H9 (cell line): ENCODE results near the gene KMT2C. TPM values are rescaled to one million over a fixed set of nuclear protein-coding genes. Genes with fewer than 3 reads are reported as not detected.

Source experiments
- DNase-seq: peaks from one replicate; pipeline ENCODE4 v3.0.0-alpha.2; 2017
- H2AFZ ChIP-seq: one replicate; pipeline ENCODE4 v1.6.1; 2013; ENCODE audit warnings: mild to moderate bottlenecking, low read length, control low read depth, moderate library complexity
- H2AK5ac ChIP-seq: 2 replicates; pipeline ENCODE4 v1.6.1; 2013; ENCODE audit warnings: low read length, control low read depth, mixed read lengths; ENCODE audit not compliant: insufficient read length
- H2BK120ac ChIP-seq: one replicate; pipeline ENCODE4 v1.6.1; 2013; ENCODE audit warnings: low read depth, mild to moderate bottlenecking, low read length, control low read depth, inconsistent platforms; ENCODE audit not compliant: poor library complexity, severe bottlenecking
- H2BK12ac ChIP-seq: 2 replicates; pipeline ENCODE4 v1.6.1; 2013; ENCODE audit warnings: low read length, control low read depth, mixed read lengths, low read depth; ENCODE audit not compliant: insufficient read length
- H2BK15ac ChIP-seq: 2 replicates; pipeline ENCODE4 v1.6.1; 2013; ENCODE audit warnings: low read depth, low read length, control low read depth
- H2BK20ac ChIP-seq: one replicate; pipeline ENCODE4 v1.6.1; 2013; ENCODE audit warnings: low read depth, mild to moderate bottlenecking, low read length, control low read depth, inconsistent platforms; ENCODE audit not compliant: poor library complexity, severe bottlenecking
- H2BK5ac ChIP-seq: 2 replicates; pipeline ENCODE4 v1.6.1; 2013; ENCODE audit warnings: low read length, control low read depth, mixed read lengths; ENCODE audit not compliant: insufficient read length
- H3K14ac ChIP-seq: 2 replicates; pipeline ENCODE4 v1.6.1; 2013; ENCODE audit warnings: low read length, control low read depth; ENCODE audit not compliant: insufficient read depth
- H3K18ac ChIP-seq: 2 replicates; pipeline ENCODE4 v1.6.1; 2013; ENCODE audit warnings: low read depth, mild to moderate bottlenecking, mixed read lengths, low read length, control low read depth; ENCODE audit not compliant: insufficient read length
- H3K23ac ChIP-seq: 2 replicates; pipeline ENCODE4 v1.6.1; 2013; ENCODE audit warnings: low read length, control low read depth, mixed read lengths, low read depth; ENCODE audit not compliant: insufficient read length
- H3K23me2 ChIP-seq: 2 replicates; pipeline ENCODE4 v1.6.1; 2013; ENCODE audit warnings: low read depth, mild to moderate bottlenecking, mixed read lengths, low read length, control low read depth; ENCODE audit not compliant: insufficient read length, poor library complexity, severe bottlenecking
- H3K27ac ChIP-seq: 2 replicates; pipeline ENCODE4 v1.5.1; 2013; ENCODE audit warnings: low read length, control low read depth, mixed read lengths, low read depth; ENCODE audit not compliant: insufficient read length
- H3K27me3 ChIP-seq: 2 replicates; pipeline ENCODE4 v1.6.1; 2013; ENCODE audit warnings: low read length, control low read depth, inconsistent platforms; ENCODE audit not compliant: insufficient read depth
- H3K4ac ChIP-seq: 2 replicates; pipeline ENCODE4 v1.6.1; 2013; ENCODE audit warnings: low read depth, mild to moderate bottlenecking, control low read depth, inconsistent platforms, low read length, moderate library complexity
- H3K4me1 ChIP-seq: 2 replicates; pipeline ENCODE4 v1.6.1; 2013; ENCODE audit warnings: low read length, control low read depth, inconsistent platforms; ENCODE audit not compliant: insufficient read depth
- H3K4me2 ChIP-seq: 2 replicates; pipeline ENCODE4 v1.6.1; 2013; ENCODE audit warnings: low read length, control low read depth, mixed read lengths; ENCODE audit not compliant: insufficient read length, insufficient read depth
- H3K56ac ChIP-seq: 2 replicates; pipeline ENCODE4 v1.6.1; 2013; ENCODE audit warnings: low read depth, mild to moderate bottlenecking, mixed read lengths, low read length, control low read depth; ENCODE audit not compliant: insufficient read length
- H3K79me1 ChIP-seq: 2 replicates; pipeline ENCODE4 v1.6.1; 2013; ENCODE audit warnings: low read depth, mild to moderate bottlenecking, moderate library complexity, low read length, control low read depth, inconsistent platforms; ENCODE audit not compliant: insufficient read depth, poor library complexity, severe bottlenecking
- H3K79me2 ChIP-seq: 2 replicates; pipeline ENCODE4 v1.6.1; 2013; ENCODE audit warnings: low read length, control low read depth, inconsistent platforms; ENCODE audit not compliant: insufficient read depth
- H3K9ac ChIP-seq: 2 replicates; pipeline ENCODE4 v1.6.1; 2013; ENCODE audit warnings: low read length, control low read depth, mixed read lengths; ENCODE audit not compliant: insufficient read length; ENCODE audit errors: extremely low read depth
- H3K9me3 ChIP-seq: one replicate; pipeline ENCODE4 v1.6.1; 2013; ENCODE audit warnings: low read depth, low read length, inconsistent platforms; ENCODE audit not compliant: control insufficient read depth
- H3T11ph ChIP-seq: one replicate; pipeline ENCODE4 v1.6.1; 2013; ENCODE audit warnings: mild to moderate bottlenecking, low read length, control low read depth, inconsistent platforms
- H4K20me1 ChIP-seq: one replicate; pipeline ENCODE4 v1.6.1; 2013; ENCODE audit not compliant: control insufficient read depth, insufficient read length, insufficient read depth
- H4K5ac ChIP-seq: 2 replicates; pipeline ENCODE4 v1.6.1; 2013; ENCODE audit warnings: low read depth, mild to moderate bottlenecking, mixed read lengths, low read length, control low read depth; ENCODE audit not compliant: insufficient read length
- H4K8ac ChIP-seq: replicated peaks from 2 replicates; pipeline ENCODE4 v1.6.1; 2013; ENCODE audit warnings: low read length, control low read depth, mixed read lengths, low read depth; ENCODE audit not compliant: insufficient read length
- H4K91ac ChIP-seq: 2 replicates; pipeline ENCODE4 v1.6.1; 2013; ENCODE audit warnings: low read depth, mild to moderate bottlenecking, moderate library complexity, mixed read lengths, low read length, control low read depth; ENCODE audit not compliant: insufficient read length
- H3K27ac Mint-ChIP-seq, 3 experiments: 2 replicates in 2 of 3; 3 replicates in 1 of 3; pipeline ENCODE4 v1.8.0; 2020 to 2021; ENCODE audit warnings: mixed read lengths in 3 of 3, mild to moderate bottlenecking in 1 of 3, moderate library complexity in 1 of 3
- H3K27me3 Mint-ChIP-seq: 2 replicates; pipeline ENCODE4 v1.8.0; 2021; ENCODE audit warnings: low read depth, mild to moderate bottlenecking, moderate library complexity, mixed read lengths
- H3K36me3 Mint-ChIP-seq, 3 experiments: 2 replicates in 2 of 3; 3 replicates in 1 of 3; pipeline ENCODE4 v1.8.0; 2020 to 2021; ENCODE audit warnings: low read depth in 3 of 3, mixed read lengths in 3 of 3; ENCODE audit not compliant: insufficient read depth in 1 of 3
- H3K4me1 Mint-ChIP-seq, 2 experiments: 2 replicates each; pipeline ENCODE4 v1.8.0; 2020; ENCODE audit warnings: mixed read lengths in 2 of 2
- H3K4me3 Mint-ChIP-seq, 2 experiments: 2 replicates in 1 of 2; 3 replicates in 1 of 2; pipeline ENCODE4 v1.8.0; 2020 to 2021; ENCODE audit warnings: mild to moderate bottlenecking in 2 of 2, mixed read lengths in 2 of 2, moderate library complexity in 1 of 2
- H3K9me3 Mint-ChIP-seq, 2 experiments: 2 replicates in 1 of 2; 3 replicates in 1 of 2; pipeline ENCODE4 v1.8.0; 2020; ENCODE audit warnings: mild to moderate bottlenecking in 2 of 2, mixed read lengths in 2 of 2, moderate library complexity in 1 of 2
- CTCF ChIP-seq: fragments of 200-600 bp; sonication (generic); conservative IDR thresholded peaks from 3 replicates; pipeline ENCODE4 v1.8.0; 2021; ENCODE audit warnings: antibody characterized with exemption, mild to moderate bottlenecking
- WGBS: extraction: QIAGEN DNeasy Blood & Tissue Kit; methylation state at CpG from one replicate; pipeline ENCODE4 v1.1.7; 2013; ENCODE audit warnings: missing lambda C conversion rate, low lambda C conversion rate, mixed read lengths; ENCODE audit not compliant: insufficient read length; ENCODE audit errors: extremely low coverage; 5-methylcytosine and 5-hydroxymethylcytosine counted together
- total RNA-seq: library from RNA; stranded (reverse); gene quantifications from 2 replicates; pipeline ENCODE4 v1.2.1, GENCODE V29; 2021

The KMT2C gene
- total RNA-seq, 1 experiment from 2014 or later: 32.2 TPM

- H3K18ac ChIP-seq: no peak overlapping the region
- Mint-ChIP-seq H3K36me3 (peaks cover 9 to 17% (median 14%) of the 10 kb centered on the region in 3 experiments), H3K27ac (no peak overlapping the region), H3K27me3 (no peaks in the 10 kb centered on the region), H3K4me3 (no peak overlapping the region), H3K9me3 (no peaks in the 10 kb centered on the region), H3K4me1 (peaks cover 0 to 5% of the 10 kb centered on the region in 2 experiments; a peak in 2 of 4 replicates)
- H3K56ac ChIP-seq: no peak overlapping the region
- H3K9ac ChIP-seq: no peak overlapping the region
- H2BK120ac ChIP-seq: no peak overlapping the region
- H4K91ac ChIP-seq: no peak overlapping the region
- H2AFZ ChIP-seq: no peak overlapping the region
- H3K23me2 ChIP-seq: no peaks in the 10 kb centered on the region
- no peaks in the 10 kb centered on the region for H3K79me2 ChIP-seq
- no peaks in the 10 kb centered on the region for H3K4me1 ChIP-seq
- H2BK20ac ChIP-seq: no peak overlapping the region
- WGBS: no CpG with 5 or more reads among the region's 2 CpGs
- no peak overlapping the region for H2BK5ac ChIP-seq
- H3K23ac ChIP-seq: no peak overlapping the region
- no peak for TF ChIP-seq CTCF
- H3K27ac ChIP-seq: no peak overlapping the region
- no peak overlapping the region for H3K14ac ChIP-seq
- H3T11ph ChIP-seq: no peak overlapping the region
- H3K9me3 ChIP-seq: no peaks in the 10 kb centered on the region
- H3K79me1 ChIP-seq: no peaks in the 10 kb centered on the region
- H2BK15ac ChIP-seq: no peak overlapping the region
- no peaks in the 10 kb centered on the region for H3K27me3 ChIP-seq
- no peak overlapping the region for H3K4ac ChIP-seq
- DNase-seq: no peak
- no peaks in the 10 kb centered on the region for H4K20me1 ChIP-seq
- H4K8ac ChIP-seq: no peak overlapping the region
- no peak overlapping the region for H3K4me2 ChIP-seq
- no peak overlapping the region for H2BK12ac ChIP-seq
- no peak overlapping the region for H4K5ac ChIP-seq
- no peak overlapping the region for H2AK5ac ChIP-seq
These were observed 102.7 kb downstream of the KMT2C start for GRCh38 chr7:152333134-152333533.
